Cardiac muscle cell (in vitro differentiated cells and primary cell): Measurements from ENCODE around the gene UNC80. TPM values are rescaled to one million over a fixed set of nuclear protein-coding genes. Genes with fewer than 3 reads are reported as not detected.

ENCODE experiments used
- DNase-seq, 2 donors: peaks; one replicate each; pipeline versions ENCODE4 v3.0.0 to v3.0.0-alpha.2; 2010 to 2017; ENCODE audit warnings: low read depth in 1 of 2, low spot score in 1 of 2
- H3K27ac ChIP-seq: fragments of 200-600 bp; sonication (generic); 2 replicates; pipeline ENCODE4 v1.5.1; 2016
- H3K27me3 ChIP-seq: fragments of 200-600 bp; sonication (generic); 2 replicates; pipeline ENCODE4 v1.6.0; 2016; ENCODE audit warnings: control low read depth
- H3K36me3 ChIP-seq: fragments of 200-600 bp; sonication (generic); 2 replicates; pipeline ENCODE4 v1.5.1; 2016; ENCODE audit warnings: control low read depth
- H3K4me1 ChIP-seq: fragments of 200-600 bp; sonication (generic); 2 replicates; pipeline ENCODE4 v1.8.1; 2017; ENCODE audit warnings: low read depth, mild to moderate bottlenecking, mixed run types
- H3K4me3 ChIP-seq: fragments of 200-600 bp; sonication (generic); 2 replicates; pipeline ENCODE4 v1.5.1; 2016; ENCODE audit warnings: mild to moderate bottlenecking
- H3K9me3 ChIP-seq: fragments of 200-600 bp; sonication (generic); 2 replicates; pipeline ENCODE4 v1.5.1; 2017; ENCODE audit warnings: low read depth, mild to moderate bottlenecking, control low read depth
- polyA plus RNA-seq: library from polyadenylated mRNA; unstranded; fragments of >200 nt; fragmentation: Nextera tagmentation; extraction: Ambion mirVana; gene quantifications from 2 replicates; pipeline ENCODE4 v1.2.1, GENCODE V29; 2016
- total RNA-seq: library from RNA; depleted of rRNA; stranded (reverse); fragments of >200 nt; gene quantifications from 2 replicates; pipeline ENCODE4 v1.2.3, GENCODE V29; 2016
- TF ChIP-seq, protein P1 (sequence below): IDR thresholded peaks from 2 replicates; pipeline ENCODE4 v1.5.1; 2012; ENCODE audit warnings: low read depth, mild to moderate bottlenecking, low read length

UNC80 gene
- total and polyA plus RNA-seq, 2 experiments from 2014 or later = 0.39 to 0.54 TPM

DNA sequence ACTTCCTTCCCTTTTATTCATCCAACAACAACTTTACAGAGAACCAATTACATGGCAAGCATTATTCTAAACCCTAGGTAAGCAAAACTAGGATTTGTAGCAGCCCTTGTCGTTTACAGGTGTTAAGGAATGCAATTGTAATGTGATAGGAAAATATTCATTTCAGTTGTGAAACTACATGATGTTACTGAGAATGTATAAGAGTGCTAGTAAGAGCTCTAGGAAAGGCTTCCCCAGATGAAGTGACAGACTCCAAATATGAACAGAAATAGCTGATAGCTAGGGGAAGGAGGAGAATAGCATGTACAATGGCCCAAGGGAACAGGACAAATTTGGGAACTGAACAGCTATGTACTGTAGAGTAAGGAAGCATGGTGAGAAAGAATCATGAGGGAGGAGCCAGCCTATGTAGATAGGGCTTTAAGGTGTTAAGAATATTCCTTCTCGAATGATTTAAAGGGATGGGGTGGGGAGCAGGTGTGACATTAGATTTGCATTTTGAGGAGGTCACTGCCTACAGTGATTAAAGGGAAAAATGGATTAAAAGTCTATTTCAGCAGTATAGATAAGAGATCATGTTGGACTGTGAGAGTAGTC lies 262.6 kb downstream of the UNC80 start:
- H3K9me3 ChIP-seq = no peaks in the 10 kb centered on the region
- TF ChIP-seq, protein P1, sequence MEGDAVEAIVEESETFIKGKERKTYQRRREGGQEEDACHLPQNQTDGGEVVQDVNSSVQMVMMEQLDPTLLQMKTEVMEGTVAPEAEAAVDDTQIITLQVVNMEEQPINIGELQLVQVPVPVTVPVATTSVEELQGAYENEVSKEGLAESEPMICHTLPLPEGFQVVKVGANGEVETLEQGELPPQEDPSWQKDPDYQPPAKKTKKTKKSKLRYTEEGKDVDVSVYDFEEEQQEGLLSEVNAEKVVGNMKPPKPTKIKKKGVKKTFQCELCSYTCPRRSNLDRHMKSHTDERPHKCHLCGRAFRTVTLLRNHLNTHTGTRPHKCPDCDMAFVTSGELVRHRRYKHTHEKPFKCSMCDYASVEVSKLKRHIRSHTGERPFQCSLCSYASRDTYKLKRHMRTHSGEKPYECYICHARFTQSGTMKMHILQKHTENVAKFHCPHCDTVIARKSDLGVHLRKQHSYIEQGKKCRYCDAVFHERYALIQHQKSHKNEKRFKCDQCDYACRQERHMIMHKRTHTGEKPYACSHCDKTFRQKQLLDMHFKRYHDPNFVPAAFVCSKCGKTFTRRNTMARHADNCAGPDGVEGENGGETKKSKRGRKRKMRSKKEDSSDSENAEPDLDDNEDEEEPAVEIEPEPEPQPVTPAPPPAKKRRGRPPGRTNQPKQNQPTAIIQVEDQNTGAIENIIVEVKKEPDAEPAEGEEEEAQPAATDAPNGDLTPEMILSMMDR = no peak
- no peak overlapping the region for H3K4me3 ChIP-seq
- no peaks in the 10 kb centered on the region for H3K27me3 ChIP-seq
- H3K4me1 ChIP-seq = peaks cover 11% of the 10 kb centered on the region
- no peaks in the 10 kb centered on the region for H3K36me3 ChIP-seq
- DNase-seq = no peak
- no peak overlapping the region for H3K27ac ChIP-seq

DNA sequence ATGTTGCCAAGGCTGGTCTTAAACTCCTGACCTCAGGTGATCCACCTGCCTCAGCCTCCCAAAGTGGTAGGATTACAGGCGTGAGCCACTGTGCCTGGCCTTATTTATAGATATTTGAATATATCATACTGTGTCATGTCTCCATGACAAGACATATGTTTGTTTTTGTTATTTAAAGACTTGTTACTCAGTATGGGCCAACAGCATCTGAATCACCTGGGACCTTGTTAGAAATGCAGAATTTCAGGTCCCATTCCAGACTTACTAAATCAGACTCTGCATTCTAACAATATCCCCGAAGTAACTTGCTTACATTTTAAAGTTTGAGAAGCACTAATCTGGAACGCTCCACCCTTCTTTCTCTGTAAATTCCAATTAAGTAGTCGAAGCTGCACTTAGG lies 264.0 kb downstream of the UNC80 start:
- H3K36me3 ChIP-seq = no peaks in the 10 kb centered on the region
- no peaks in the 10 kb centered on the region for H3K27me3 ChIP-seq
- TF ChIP-seq, protein P1 = no peak
- H3K9me3 ChIP-seq = no peaks in the 10 kb centered on the region
- H3K4me3 ChIP-seq = no peak overlapping the region
- no peak overlapping the region for H3K27ac ChIP-seq
- H3K4me1 ChIP-seq = peaks cover 3% of the 10 kb centered on the region
- no peak for DNase-seq

DNA sequence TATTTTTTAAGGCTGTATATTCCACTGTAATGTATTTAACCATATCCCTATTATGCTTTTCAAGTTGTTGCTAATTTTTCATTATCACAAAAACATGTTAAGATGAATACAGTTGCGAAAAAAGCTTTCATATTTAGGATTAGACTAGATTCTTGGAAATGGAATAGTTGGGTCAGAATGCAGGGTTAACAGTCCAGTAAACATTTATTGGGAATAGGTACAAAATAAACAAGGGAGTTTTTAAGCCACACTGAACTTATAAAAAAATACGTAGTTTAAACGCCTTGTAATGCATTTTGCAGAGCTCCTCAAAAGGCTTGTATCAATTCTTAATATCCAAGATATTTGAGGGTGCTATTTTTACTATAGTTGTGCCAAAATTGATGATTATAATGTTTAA lies 266.4 kb downstream of the UNC80 start:
- no peak overlapping the region for H3K27ac ChIP-seq
- DNase-seq = no peak
- H3K4me1 ChIP-seq = no peaks in the 10 kb centered on the region
- H3K9me3 ChIP-seq = no peaks in the 10 kb centered on the region
- H3K4me3 ChIP-seq = no peak overlapping the region
- no peaks in the 10 kb centered on the region for H3K27me3 ChIP-seq
- peaks cover 5% of the 10 kb centered on the region for H3K36me3 ChIP-seq
- TF ChIP-seq, protein P1 = no peak

DNA sequence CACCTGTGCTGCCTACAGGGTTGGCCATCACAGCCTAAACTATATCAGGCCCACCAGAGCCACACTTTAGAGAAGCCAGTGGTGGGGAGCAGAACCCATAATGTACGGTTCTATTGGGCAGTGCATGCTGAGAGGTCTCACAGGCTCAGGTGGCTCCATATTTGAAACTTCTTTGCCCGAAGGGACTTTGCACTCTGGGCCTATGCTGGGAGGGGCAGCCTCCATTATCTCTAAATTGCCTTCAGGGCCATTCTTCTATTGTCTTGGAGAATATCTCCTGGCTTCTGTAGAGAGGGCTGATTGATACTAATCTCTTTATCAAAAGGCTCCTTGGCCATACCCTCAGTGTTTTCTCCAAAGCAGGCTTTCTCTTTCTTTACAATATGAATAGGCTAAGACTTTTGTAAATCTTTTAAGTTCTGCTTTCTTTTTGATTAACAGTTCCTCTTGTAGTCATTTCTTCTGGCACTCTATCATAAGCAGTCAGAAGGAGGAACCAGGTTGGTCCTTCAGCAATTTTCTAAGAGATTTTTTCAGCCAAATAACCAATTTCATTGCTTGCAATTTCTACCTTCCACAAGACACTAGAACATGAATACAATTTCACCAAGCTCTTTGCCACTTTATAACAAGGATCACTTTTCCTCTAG lies 275.3 kb downstream of the UNC80 start:
- Histone ChIP-seq H3K4me3 (no peak overlapping the region), H3K27me3 (no peaks in the 10 kb centered on the region), H3K27ac (no peak overlapping the region), H3K9me3 (no peaks in the 10 kb centered on the region), H3K4me1 (no peaks in the 10 kb centered on the region), H3K36me3 (peaks cover 5% of the 10 kb centered on the region)
- TF ChIP-seq, protein P1 = no peak
- no peak for DNase-seq

Other genes with a start within 250 kb of the UNC80 start
- 57.4 and 63.1 TPM in 2 replicates for gene RPE, start 230.8 kb downstream of the UNC80 start, total RNA-seq
- 35.7 and 39.3 TPM in 2 replicates for gene RPE, start 230.8 kb downstream of the UNC80 start, polyA plus RNA-seq